Retina (tissue), 1 donor: ENCODE results near the gene EGR1.
A peak's percentile ranks its signal among the peaks of the same experiment; 100 is the strongest.

Source experiments
- DNase-seq: peaks from one replicate; pipeline ENCODE4 v3.0.0-alpha.2; 2016

Gene EGR1

DNA sequence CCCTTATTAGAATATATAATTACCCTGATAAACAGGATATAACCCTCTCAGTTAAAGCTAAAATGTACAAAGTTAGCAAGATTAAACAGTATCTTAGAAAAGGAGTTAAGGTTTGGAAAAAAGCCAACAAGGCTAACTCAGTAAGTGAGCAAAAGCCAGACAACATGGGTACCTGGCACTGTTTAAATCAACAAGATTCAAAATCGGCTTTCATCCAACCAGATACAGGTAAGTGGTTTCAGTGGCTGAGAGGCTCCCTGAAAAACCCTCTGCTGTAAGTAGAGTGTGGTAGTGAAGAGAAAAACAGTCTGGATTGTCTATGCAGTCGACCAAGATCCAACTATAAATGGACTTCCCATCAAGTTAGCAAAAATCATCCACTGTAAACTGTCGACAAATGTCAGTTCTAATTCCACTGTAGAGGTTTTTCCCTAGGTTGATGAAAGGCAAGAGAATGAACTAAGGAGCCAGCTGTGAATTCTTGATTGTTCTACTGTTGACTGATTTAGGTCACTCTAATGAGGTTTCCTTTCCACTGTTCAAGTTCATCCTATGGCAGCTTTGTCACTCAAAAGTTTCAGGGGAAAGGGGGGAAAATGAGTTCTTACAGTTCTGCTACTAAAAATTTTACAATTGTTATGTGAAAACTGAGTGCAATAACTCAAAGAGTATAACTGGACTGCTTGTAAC, 50.4 kb downstream of the EGR1 start:
- peak; percentile 72 for DNase-seq

DNA sequence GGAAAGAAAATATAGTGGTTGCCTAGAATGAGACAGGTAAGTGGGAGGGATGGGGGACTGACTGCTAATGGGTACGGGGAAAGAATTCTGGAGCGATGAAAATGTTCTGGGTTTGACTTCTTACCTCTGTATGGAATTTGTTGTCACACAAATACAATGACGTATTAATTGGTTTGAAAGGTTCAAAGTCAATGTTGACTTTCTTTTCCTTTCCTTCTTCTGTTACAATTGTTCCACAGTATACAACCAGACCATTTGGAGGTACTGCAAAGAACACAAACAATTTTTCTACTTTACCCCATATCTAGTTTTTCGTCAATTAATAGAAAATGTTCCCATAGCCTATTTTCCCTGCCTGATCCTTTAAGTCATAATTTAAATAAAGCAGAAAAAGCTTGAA, 52.2 kb downstream of the EGR1 start:
- DNase-seq, result no peak
